Endometrium (tissue), 2 donors: Measurements from ENCODE around the gene MAN2A1.
"Not testable (repeated sequence)": the region's sequence is repeated elsewhere in the genome, so short reads cannot be mapped to it uniquely, and the experiment has no call there.

ENCODE experiments used
- FAIRE-seq: peaks from 2 replicates; lab custom pipeline; 2012; peaks lifted over from hg19 to GRCh38; lab: Jason Lieb, UNC
- donor health status: control.
- donor health status: control.

The MAN2A1 gene

GRCh38 chr5:109757490-109757889 lies 67.8 kb downstream of the MAN2A1 start:
- no peak for FAIRE-seq

DNA sequence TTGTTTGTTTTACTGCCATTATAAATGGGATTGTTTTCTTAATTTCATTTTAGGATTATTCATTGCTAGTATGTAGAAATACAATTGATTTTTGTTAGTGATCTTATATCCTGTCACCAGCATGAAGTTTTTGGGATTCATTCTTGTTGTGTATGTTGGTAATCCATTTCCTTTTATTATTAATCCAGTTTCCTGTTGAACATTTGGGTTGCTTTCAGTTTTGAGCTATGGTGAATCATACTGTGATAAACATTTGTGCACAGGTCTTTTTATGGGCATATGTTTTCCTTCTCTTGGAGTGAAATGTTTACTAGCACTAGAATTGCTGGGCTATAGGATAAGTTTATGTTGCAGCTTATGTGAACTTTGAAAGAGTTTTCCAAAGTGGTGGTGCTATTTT lies 69.6 kb downstream of the MAN2A1 start:
- FAIRE-seq: no peak

- not testable (repeated sequence) for FAIRE-seq
Measured at GRCh38 chr5:109760130-109760529, 70.4 kb downstream of the MAN2A1 start.

- no peak for FAIRE-seq
Measured at GRCh38 chr5:109762821-109763220, 73.1 kb downstream of the MAN2A1 start.

DNA sequence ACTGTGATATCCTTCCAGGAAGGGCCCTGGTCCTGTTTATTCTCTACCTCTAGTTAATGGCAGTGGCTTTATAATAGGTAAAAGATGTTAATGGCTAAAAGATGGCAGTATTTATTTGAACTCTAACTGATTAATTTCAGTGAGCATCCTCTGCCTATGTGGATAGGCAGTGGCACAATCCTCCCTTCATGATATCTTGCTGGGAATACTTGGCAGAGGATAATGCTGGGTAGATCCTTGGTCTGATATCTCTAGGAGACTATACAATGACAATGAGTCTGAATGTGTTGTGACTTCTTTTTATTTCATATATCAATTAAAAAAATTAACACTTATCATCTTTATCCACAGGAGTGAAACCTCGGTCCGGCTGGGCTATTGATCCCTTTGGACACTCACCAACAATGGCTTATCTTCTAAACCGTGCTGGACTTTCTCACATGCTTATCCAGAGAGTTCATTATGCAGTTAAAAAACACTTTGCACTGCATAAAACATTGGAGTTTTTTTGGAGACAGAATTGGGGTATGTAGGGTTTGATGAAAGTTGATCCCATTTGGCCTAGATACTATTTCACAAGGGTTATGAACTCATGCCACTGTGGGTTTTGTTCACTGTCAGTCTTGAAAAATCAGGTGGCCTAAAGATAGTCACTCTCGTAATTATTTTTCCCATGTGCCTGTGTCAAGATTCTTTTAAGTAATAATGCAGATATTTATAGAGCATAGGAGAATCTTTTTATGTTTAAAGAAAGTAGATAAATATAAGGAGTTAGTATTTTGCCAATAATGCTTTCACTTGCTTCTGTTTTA lies 77.7 kb downstream of the MAN2A1 start:
- FAIRE-seq: no peak

- no peak for FAIRE-seq
Measured at GRCh38 chr5:109767997-109768396, 78.3 kb downstream of the MAN2A1 start.

DNA sequence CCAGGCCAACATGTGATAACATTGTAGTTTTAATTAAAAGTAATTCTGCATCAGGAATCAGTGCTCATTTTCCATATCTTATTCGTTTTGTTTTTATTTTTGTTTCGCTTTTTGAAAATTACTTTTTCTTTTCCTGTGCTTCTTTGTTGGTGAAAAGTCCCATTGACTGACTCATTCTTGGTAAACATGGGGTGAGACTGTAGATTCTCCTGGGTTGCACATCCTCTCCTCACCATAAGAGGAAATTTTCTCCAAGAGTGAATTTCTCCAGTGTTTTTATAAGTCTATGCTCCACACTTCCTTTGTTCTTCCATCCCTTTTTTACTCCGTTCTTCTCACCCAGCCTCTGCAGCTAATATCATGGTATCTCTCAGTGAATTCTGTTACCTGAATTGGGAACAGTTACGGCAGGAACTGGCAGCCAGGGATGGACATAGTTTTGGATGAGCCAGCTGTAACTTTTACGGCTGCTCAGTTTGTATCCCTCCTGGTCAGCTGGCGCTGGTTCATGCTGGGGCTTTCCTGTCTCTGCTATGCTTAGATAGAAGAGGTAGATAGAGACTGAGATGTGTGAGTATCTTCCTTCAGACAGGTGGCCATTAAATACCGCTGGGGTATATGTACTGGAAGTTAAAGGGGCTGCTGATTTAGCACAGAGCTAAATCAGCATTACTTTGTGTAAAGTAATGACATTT lies 80.0 kb downstream of the MAN2A1 start:
- no peak for FAIRE-seq

DNA sequence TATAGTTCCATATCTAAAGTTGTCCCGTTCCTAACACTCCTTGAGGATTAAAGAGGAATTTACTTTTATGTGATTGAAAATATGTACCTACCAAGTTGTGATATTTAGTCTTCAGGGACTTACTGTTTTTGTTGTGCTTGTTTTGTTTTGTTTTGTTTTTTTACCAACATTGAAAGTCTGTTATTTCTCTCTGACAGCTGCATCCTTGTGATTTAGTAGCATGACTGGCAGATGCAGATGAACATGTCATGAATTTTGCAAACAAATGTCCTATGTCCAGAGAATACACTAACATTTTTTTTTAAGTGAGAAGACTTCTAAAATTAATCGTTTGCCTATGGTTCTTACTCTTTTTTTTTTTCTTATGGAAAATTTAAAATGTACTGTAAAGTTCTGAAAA lies 85.4 kb downstream of the MAN2A1 start:
- no peak for FAIRE-seq

DNA sequence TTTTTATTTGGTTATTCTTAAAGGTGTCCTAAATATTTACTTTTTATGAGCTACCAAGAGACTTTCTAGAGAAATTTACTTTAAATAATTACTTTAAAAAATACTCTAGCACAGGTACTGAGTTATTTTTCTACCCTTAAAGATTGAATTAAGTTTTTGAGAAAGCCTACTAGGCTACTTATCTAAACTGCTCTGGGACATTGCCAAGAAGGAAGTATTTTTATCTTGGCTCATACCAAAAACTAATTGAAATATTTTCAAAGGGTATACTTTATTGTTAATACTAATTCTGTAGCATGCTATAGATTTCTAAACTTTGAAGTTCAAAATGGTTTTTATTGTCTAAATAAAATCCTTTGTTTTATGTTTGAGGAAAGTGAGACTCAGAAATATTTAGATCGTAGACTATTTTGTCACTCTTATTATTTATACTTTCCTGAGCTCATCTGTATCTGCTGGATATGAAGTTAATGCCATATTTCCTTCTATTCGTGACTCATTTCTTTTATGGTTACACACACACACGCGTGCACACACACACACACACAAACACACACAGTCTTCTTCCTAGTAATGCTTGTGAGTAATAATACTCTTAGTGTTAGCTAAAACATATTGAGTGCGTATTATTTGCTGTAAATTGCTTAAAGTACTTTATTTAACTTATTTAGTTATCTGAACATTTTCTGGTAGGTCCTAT lies 89.5 kb downstream of the MAN2A1 start:
- FAIRE-seq: peak; percentile 12

DNA sequence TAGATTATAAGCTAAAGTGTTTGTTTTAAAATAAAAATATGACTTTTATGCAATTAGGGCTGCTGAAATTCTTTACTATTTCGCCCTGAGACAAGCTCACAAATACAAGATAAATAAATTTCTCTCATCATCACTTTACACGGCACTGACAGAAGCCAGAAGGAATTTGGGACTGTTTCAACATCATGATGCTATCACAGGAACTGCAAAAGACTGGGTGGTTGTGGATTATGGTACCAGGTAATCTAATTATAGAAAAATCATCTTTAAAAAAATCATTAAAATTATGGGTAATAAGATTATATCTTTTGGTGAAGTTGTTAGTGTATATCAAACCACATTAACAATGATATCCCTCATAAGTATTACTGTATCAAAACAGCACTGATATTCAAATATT lies 95.0 kb downstream of the MAN2A1 start:
- FAIRE-seq: no peak

- FAIRE-seq: no peak
Measured at GRCh38 chr5:109786206-109786855, 96.6 kb downstream of the MAN2A1 start.

GRCh38 chr5:109788596-109788995 lies 98.9 kb downstream of the MAN2A1 start:
- no peak for FAIRE-seq

DNA sequence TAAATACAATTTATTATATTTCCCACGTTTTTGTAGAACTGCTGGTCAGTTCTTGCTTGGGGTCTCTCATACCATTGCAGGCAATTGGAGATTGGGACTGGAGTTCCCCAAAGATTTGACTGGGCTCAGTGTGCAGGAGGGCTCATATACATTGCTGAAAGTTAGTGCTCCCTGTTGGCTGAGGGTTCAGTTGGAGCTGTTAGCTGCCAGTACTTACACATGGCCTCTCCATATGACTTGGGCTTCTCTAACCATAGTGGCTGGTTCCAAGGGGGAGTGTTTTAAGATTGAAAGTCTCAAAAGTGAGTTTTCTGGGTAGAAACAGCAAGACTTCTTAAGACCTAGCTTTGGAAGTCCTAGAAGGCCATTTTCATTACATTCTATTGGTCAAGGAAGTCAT lies 102.9 kb downstream of the MAN2A1 start:
- FAIRE-seq: no peak

- FAIRE-seq: no peak
Measured at GRCh38 chr5:109803854-109804253, 114.1 kb downstream of the MAN2A1 start.

GRCh38 chr5:109805472-109805871 lies 115.7 kb downstream of the MAN2A1 start:
- FAIRE-seq: no peak

- no peak for FAIRE-seq
Measured at GRCh38 chr5:109805883-109806282, 116.2 kb downstream of the MAN2A1 start.

GRCh38 chr5:109812698-109813097 lies 123.0 kb downstream of the MAN2A1 start:
- FAIRE-seq: no peak

- FAIRE-seq: no peak
Measured at GRCh38 chr5:109816732-109817131, 127.0 kb downstream of the MAN2A1 start.

GRCh38 chr5:109819878-109820277 lies 130.2 kb downstream of the MAN2A1 start:
- FAIRE-seq: no peak

DNA sequence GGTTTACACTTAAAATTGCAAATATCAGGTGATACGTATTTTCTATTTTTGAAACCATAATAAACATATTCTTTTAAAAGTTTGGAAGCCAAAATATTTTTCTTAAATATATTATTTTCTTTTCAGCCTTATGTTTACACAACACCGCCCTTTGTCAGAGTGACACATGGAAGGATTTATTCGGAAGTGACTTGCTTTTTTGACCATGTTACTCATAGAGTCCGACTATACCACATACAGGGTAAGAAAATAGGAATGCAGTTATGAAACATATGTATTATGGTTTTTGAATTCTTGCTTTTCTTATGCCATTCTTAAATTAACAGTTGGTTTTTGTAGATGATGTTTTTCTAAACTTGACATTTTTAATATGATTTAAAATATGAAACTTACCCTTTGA lies 133.9 kb downstream of the MAN2A1 start:
- peak; percentile 53 for FAIRE-seq

- no peak for FAIRE-seq
Measured at GRCh38 chr5:109825450-109825849, 135.7 kb downstream of the MAN2A1 start.

- no peak for FAIRE-seq
Measured at GRCh38 chr5:109826426-109826825, 136.7 kb downstream of the MAN2A1 start.

- FAIRE-seq: no peak
Measured at GRCh38 chr5:109829331-109829730, 139.6 kb downstream of the MAN2A1 start.
